ENCODE results near the gene RBM17. TPM values are rescaled to one million over a fixed set of nuclear protein-coding genes. Genes with fewer than 3 reads are reported as not detected.
"Not testable (repeated sequence)": the region's sequence is repeated elsewhere in the genome, so short reads cannot be mapped to it uniquely, and the experiment has no call there.

Gene RBM17
- total RNA-seq, 1 donor = 80.0 TPM

GRCh38 chr10:6052247-6053221, 36.3 kb upstream of the RBM17 start:
- Histone ChIP-seq H3K4me3 (ENCODE audit: low read length) (no peak overlapping the region), H3K9me3 (ENCODE audit: low read depth, low read length) (no peaks in the 10 kb centered on the region), H3K4me1 (ENCODE audit: insufficient read depth, low read length) (peaks cover 60% of the 10 kb centered on the region), H3K27me3 (ENCODE audit: insufficient read depth, low read length) (no peaks in the 10 kb centered on the region)

- H3K27me3 ChIP-seq (ENCODE audit: insufficient read depth, low read length) = no peaks in the 10 kb centered on the region
- no peaks in the 10 kb centered on the region for H3K9me3 ChIP-seq (ENCODE audit: low read depth, low read length)
- H3K4me3 ChIP-seq (ENCODE audit: low read length) = no peak overlapping the region
- H3K4me1 ChIP-seq (ENCODE audit: insufficient read depth, low read length) = peaks cover 60% of the 10 kb centered on the region
Measured at GRCh38 chr10:6053303-6053702, 35.5 kb upstream of the RBM17 start.

- no peak overlapping the region for H3K4me3 ChIP-seq (ENCODE audit: low read length)
- no peaks in the 10 kb centered on the region for H3K9me3 ChIP-seq (ENCODE audit: low read depth, low read length)
- H3K27me3 ChIP-seq (ENCODE audit: insufficient read depth, low read length) = no peaks in the 10 kb centered on the region
- H3K4me1 ChIP-seq (ENCODE audit: insufficient read depth, low read length) = peaks cover 59% of the 10 kb centered on the region
Measured at GRCh38 chr10:6053816-6054631, 34.8 kb upstream of the RBM17 start.

GRCh38 chr10:6054884-6055283, 34.0 kb upstream of the RBM17 start:
- Histone ChIP-seq H3K9me3 (ENCODE audit: low read depth, low read length) (no peaks in the 10 kb centered on the region), H3K4me1 (ENCODE audit: insufficient read depth, low read length) (peaks cover 51% of the 10 kb centered on the region), H3K27me3 (ENCODE audit: insufficient read depth, low read length) (no peaks in the 10 kb centered on the region), H3K4me3 (ENCODE audit: low read length) (no peak overlapping the region)

- Histone ChIP-seq H3K4me3 (ENCODE audit: low read length) (no peak overlapping the region), H3K27me3 (ENCODE audit: insufficient read depth, low read length) (no peaks in the 10 kb centered on the region), H3K9me3 (ENCODE audit: low read depth, low read length) (no peaks in the 10 kb centered on the region), H3K4me1 (ENCODE audit: insufficient read depth, low read length) (peaks cover 44% of the 10 kb centered on the region)
Measured at GRCh38 chr10:6055929-6056328, 32.9 kb upstream of the RBM17 start.

- Histone ChIP-seq H3K4me3 (ENCODE audit: low read length) (no peak overlapping the region), H3K4me1 (ENCODE audit: insufficient read depth, low read length) (peaks cover 44% of the 10 kb centered on the region), H3K27me3 (ENCODE audit: insufficient read depth, low read length) (no peaks in the 10 kb centered on the region), H3K9me3 (ENCODE audit: low read depth, low read length) (no peaks in the 10 kb centered on the region)
Measured at GRCh38 chr10:6056411-6057135, 32.3 kb upstream of the RBM17 start.

- Histone ChIP-seq H3K27me3 (ENCODE audit: insufficient read depth, low read length) (no peaks in the 10 kb centered on the region), H3K9me3 (ENCODE audit: low read depth, low read length) (no peaks in the 10 kb centered on the region), H3K4me3 (ENCODE audit: low read length) (no peak overlapping the region), H3K4me1 (ENCODE audit: insufficient read depth, low read length) (peaks cover 34% of the 10 kb centered on the region)
Measured at GRCh38 chr10:6058682-6059475, 30.0 kb upstream of the RBM17 start.

- peaks cover 27% of the 10 kb centered on the region for H3K4me1 ChIP-seq (ENCODE audit: insufficient read depth, low read length)
- H3K27me3 ChIP-seq (ENCODE audit: insufficient read depth, low read length) = no peaks in the 10 kb centered on the region
- no peaks in the 10 kb centered on the region for H3K9me3 ChIP-seq (ENCODE audit: low read depth, low read length)
- H3K4me3 ChIP-seq (ENCODE audit: low read length) = no peak overlapping the region
Measured at GRCh38 chr10:6059506-6059905, 29.3 kb upstream of the RBM17 start.

GRCh38 chr10:6061056-6061455, 27.8 kb upstream of the RBM17 start:
- Histone ChIP-seq H3K27me3 (ENCODE audit: insufficient read depth, low read length) (no peaks in the 10 kb centered on the region), H3K4me3 (ENCODE audit: low read length) (peak overlapping the region; percentile 26), H3K9me3 (ENCODE audit: low read depth, low read length) (no peaks in the 10 kb centered on the region), H3K4me1 (ENCODE audit: insufficient read depth, low read length) (peaks cover 40% of the 10 kb centered on the region)

GRCh38 chr10:6062101-6062771, 26.6 kb upstream of the RBM17 start, which contains the start of gene IL2RA:
Gene IL2RA, minus strand, starts transcription at chr10:6062367. Its CDS starts 216 bp downstream, at chr10:6062151.
- Histone ChIP-seq H3K27me3 (ENCODE audit: insufficient read depth, low read length) (no peaks in the 10 kb centered on the region), H3K4me1 (ENCODE audit: insufficient read depth, low read length) (peaks cover 44% of the 10 kb centered on the region), H3K4me3 (ENCODE audit: low read length) (peak within 1 kb of the TSS; percentile 44)

GRCh38 chr10:6064119-6064518, 24.7 kb upstream of the RBM17 start:
- H3K4me1 ChIP-seq (ENCODE audit: insufficient read depth, low read length) = peaks cover 63% of the 10 kb centered on the region
- no peaks in the 10 kb centered on the region for H3K27me3 ChIP-seq (ENCODE audit: insufficient read depth, low read length)
- H3K9me3 ChIP-seq (ENCODE audit: low read depth, low read length) = no peaks in the 10 kb centered on the region
- H3K4me3 ChIP-seq (ENCODE audit: low read length) = no peak overlapping the region

More at GRCh38 chr10:6062101-6062771, 26.6 kb upstream of the RBM17 start, which contains the start of gene IL2RA:
- no peaks in the 10 kb centered on the region for H3K9me3 ChIP-seq (ENCODE audit: low read depth, low read length)

- not testable (repeated sequence) for H3K9me3 ChIP-seq (ENCODE audit: low read depth, low read length); H3K4me3 ChIP-seq (ENCODE audit: low read length); H3K27me3 ChIP-seq (ENCODE audit: insufficient read depth, low read length)
- peaks cover 69% of the 10 kb centered on the region for H3K4me1 ChIP-seq (ENCODE audit: insufficient read depth, low read length)
Measured at GRCh38 chr10:6064726-6065125, 24.1 kb upstream of the RBM17 start.

GRCh38 chr10:6065406-6065805, 23.4 kb upstream of the RBM17 start:
- H3K9me3 ChIP-seq (ENCODE audit: low read depth, low read length) = no peaks in the 10 kb centered on the region
- H3K27me3 ChIP-seq (ENCODE audit: insufficient read depth, low read length) = no peaks in the 10 kb centered on the region
- H3K4me3 ChIP-seq (ENCODE audit: low read length) = no peak overlapping the region
- peaks cover 76% of the 10 kb centered on the region for H3K4me1 ChIP-seq (ENCODE audit: insufficient read depth, low read length)
